ENCODE measurements around the gene ERC1.

ERC1 gene

GRCh38 chr12:1347294-1347693 is 356.3 kb downstream of the ERC1 start:
- H4K20me1 ChIP-seq (ENCODE audit: insufficient read depth): no peaks in the 10 kb centered on the region
- no peak overlapping the region for H3K27ac ChIP-seq
- no peak for TF ChIP-seq CTCF (conservative IDR thresholded peaks at IDR 0.05; ENCODE audit: low read depth, low read length)
- H3K4me2 ChIP-seq: no peak overlapping the region
- H3K27me3 ChIP-seq (ENCODE audit: insufficient read depth, low read depth): no peaks in the 10 kb centered on the region
- no peaks in the 10 kb centered on the region for H3K36me3 ChIP-seq (ENCODE audit: insufficient read depth)
- H3K9ac ChIP-seq: no peak overlapping the region
- H3K4me3 ChIP-seq (IDR thresholded peaks at IDR 0.05; ENCODE audit: insufficient read depth, low read depth, low read length): no peak overlapping the region
- no peak overlapping the region for H2AFZ ChIP-seq (ENCODE audit: low read depth)
- H3K79me2 ChIP-seq (ENCODE audit: insufficient read depth, low read depth): no peaks in the 10 kb centered on the region
- no peaks in the 10 kb centered on the region for H3K4me1 ChIP-seq (ENCODE audit: low read depth, poor library complexity, severe bottlenecking)

- Histone ChIP-seq H3K27me3 (ENCODE audit: insufficient read depth, low read depth) (no peaks in the 10 kb centered on the region), H3K4me3 (IDR thresholded peaks at IDR 0.05; ENCODE audit: insufficient read depth, low read depth, low read length) (no peak overlapping the region), H3K4me1 (ENCODE audit: low read depth, poor library complexity, severe bottlenecking) (no peaks in the 10 kb centered on the region), H3K9ac (no peak overlapping the region), H2AFZ (ENCODE audit: low read depth) (no peak overlapping the region), H3K4me2 (no peak overlapping the region), H3K36me3 (ENCODE audit: insufficient read depth) (no peaks in the 10 kb centered on the region), H3K27ac (no peak overlapping the region), H3K79me2 (ENCODE audit: insufficient read depth, low read depth) (no peaks in the 10 kb centered on the region), H4K20me1 (ENCODE audit: insufficient read depth) (no peaks in the 10 kb centered on the region)
- TF ChIP-seq CTCF (conservative IDR thresholded peaks at IDR 0.05; ENCODE audit: low read depth, low read length): no peak
These were observed 357.6 kb downstream of the ERC1 start for GRCh38 chr12:1348606-1349005.

- Histone ChIP-seq H3K4me2 (no peak overlapping the region), H3K27me3 (ENCODE audit: insufficient read depth, low read depth) (no peaks in the 10 kb centered on the region), H3K36me3 (ENCODE audit: insufficient read depth) (no peaks in the 10 kb centered on the region), H4K20me1 (ENCODE audit: insufficient read depth) (no peaks in the 10 kb centered on the region), H3K79me2 (ENCODE audit: insufficient read depth, low read depth) (no peaks in the 10 kb centered on the region), H3K27ac (no peak overlapping the region), H3K9ac (no peak overlapping the region), H2AFZ (ENCODE audit: low read depth) (no peak overlapping the region), H3K4me1 (ENCODE audit: low read depth, poor library complexity, severe bottlenecking) (no peaks in the 10 kb centered on the region), H3K4me3 (IDR thresholded peaks at IDR 0.05; ENCODE audit: insufficient read depth, low read depth, low read length) (no peak overlapping the region)
- TF ChIP-seq CTCF (conservative IDR thresholded peaks at IDR 0.05; ENCODE audit: low read depth, low read length): no peak
These were observed 359.3 kb downstream of the ERC1 start for GRCh38 chr12:1350055-1350933.

- TF ChIP-seq CTCF (conservative IDR thresholded peaks at IDR 0.05; ENCODE audit: low read depth, low read length): no peak
- Histone ChIP-seq H3K4me2 (no peak overlapping the region), H3K79me2 (ENCODE audit: insufficient read depth, low read depth) (no peaks in the 10 kb centered on the region), H3K36me3 (ENCODE audit: insufficient read depth) (no peaks in the 10 kb centered on the region), H3K9ac (no peak overlapping the region), H3K4me1 (ENCODE audit: low read depth, poor library complexity, severe bottlenecking) (no peaks in the 10 kb centered on the region), H2AFZ (ENCODE audit: low read depth) (no peak overlapping the region), H3K4me3 (IDR thresholded peaks at IDR 0.05; ENCODE audit: insufficient read depth, low read depth, low read length) (no peak overlapping the region), H4K20me1 (ENCODE audit: insufficient read depth) (no peaks in the 10 kb centered on the region), H3K27ac (no peak overlapping the region), H3K27me3 (ENCODE audit: insufficient read depth, low read depth) (no peaks in the 10 kb centered on the region)
These were observed 359.9 kb downstream of the ERC1 start for GRCh38 chr12:1350934-1351240.
